Mucosa of gallbladder (tissue), 1 donor: ENCODE data around the gene PARN. TPM values are rescaled to one million over a fixed set of nuclear protein-coding genes. Genes with fewer than 3 reads are reported as not detected.
"Not testable (repeated sequence)": the region's sequence is repeated elsewhere in the genome, so short reads cannot be mapped to it uniquely, and the experiment has no call there.

Experiments used
- DNase-seq: peaks from one replicate; pipeline ENCODE4 v3.0.0-alpha.2; 2020; ENCODE audit warnings: low spot score
- total RNA-seq: library from RNA; stranded (reverse); gene quantifications from one replicate; pipeline ENCODE4 v1.2.1, GENCODE V29; 2021
- donor health status: DM: no; HTN: no; CAD: no.

Gene PARN
- total RNA-seq, 1 donor from 2014 or later, result 33.5 TPM

DNA sequence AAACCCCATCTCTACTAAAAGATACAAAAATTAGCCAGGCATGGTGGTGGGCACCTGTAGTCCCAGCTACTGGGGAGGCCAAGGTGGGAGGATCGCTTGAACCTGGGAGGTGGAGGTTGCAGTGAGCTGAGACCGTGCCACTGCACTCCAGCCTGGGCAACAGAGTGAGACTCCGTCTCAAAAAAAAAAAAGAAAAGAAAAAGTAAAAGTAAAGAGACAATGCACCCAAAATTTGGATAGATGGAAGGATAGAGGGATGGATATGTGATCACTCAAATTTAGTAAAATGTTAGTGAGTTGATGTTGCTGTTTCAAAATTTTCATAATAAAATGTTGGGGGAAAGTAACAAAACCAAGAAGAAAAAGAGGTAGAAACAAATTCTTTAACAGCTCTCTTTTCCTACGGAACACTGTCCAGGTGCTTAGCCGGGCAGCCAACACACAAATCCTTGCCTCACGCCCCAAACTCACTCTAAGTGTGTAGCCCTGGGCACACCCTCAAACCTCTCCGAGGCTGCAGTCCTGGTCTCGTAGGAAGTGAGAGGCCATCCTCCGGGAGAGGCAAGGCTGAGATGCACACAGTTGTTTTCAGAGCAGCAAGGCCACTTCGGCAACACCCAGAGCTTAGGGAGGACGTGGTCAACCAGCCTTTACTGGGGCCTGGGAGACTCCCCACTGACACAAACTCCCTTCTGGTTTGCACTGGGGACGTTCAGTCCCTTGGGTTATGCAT is 228.9 kb downstream of the PARN start:
- DNase-seq, result not testable (repeated sequence)

DNA sequence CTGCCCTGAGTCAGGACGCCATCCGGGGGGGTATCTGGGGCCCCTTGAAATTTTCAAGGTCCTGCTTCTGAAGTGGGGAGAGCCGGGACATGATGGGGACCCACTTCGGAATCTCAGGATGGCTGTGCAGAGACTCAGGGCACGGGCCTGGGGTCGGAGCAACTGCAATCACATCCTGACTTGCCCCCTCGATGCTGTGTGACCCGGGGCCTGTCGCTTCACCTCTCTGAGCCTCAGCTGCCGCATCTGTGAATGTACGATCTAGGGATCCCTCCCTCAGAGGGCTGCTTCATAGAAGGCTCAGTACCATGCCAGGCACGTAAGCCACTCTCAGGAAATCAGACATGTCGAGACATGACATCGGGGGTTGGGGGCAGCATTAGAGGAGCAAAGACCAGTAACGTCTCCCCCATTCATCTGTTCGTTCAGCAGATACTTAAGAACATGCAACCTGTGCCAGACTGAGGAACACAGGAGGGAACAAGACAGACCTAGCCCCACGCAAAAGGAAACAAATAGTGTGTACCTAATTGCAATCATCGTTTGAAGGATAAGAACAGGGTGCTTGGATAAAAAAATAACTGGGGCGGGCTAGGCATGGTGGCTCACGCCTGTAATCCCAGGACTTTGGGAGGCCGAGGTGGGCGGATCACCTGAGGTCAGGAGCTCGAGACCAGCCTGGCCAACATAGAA is 229.6 kb downstream of the PARN start:
- DNase-seq, result no peak

DNA sequence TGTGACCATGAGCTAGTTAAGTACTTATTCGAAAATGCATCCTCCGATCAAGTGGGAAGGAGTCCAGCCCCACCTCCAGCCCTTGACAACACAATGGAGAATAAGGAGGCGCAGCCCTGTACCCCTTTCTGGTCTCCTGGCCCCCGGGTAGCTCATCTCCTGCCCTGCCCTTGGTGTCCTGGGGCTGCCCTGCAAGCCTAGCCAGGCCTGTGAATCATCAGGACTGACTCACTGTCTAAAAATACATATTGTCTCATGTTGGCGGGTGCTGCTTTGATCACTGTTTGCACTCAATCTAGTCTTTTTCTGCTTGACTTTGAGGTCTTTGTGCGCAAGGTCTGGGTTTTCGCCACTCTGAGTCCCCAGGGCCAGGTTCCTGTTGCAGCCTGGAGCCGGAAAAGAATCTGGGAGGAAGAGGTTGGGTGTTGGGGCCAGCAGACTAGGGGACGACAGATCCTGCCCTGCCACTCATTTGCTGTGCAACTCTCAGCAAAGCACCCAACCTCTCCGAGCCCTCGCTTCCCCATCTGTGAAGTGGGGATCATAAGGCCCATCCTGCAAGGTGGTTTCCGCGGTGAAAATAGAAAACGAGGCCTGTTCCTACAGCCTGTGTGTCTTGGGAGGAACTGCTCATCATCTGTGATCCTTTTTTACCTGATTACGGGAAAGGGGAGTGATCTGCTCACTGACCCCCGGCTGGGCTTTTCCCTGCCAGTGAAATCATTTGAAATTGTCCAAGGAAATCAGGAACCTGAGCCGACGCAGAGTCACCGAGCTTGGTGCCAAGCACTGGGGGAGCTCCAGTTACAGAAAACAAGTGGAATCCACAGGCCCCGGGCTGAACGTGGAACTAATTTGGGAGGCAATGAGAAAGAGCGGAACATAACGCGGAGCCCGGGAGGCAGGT is 230.4 kb downstream of the PARN start:
- peak; percentile 23 for DNase-seq

DNA sequence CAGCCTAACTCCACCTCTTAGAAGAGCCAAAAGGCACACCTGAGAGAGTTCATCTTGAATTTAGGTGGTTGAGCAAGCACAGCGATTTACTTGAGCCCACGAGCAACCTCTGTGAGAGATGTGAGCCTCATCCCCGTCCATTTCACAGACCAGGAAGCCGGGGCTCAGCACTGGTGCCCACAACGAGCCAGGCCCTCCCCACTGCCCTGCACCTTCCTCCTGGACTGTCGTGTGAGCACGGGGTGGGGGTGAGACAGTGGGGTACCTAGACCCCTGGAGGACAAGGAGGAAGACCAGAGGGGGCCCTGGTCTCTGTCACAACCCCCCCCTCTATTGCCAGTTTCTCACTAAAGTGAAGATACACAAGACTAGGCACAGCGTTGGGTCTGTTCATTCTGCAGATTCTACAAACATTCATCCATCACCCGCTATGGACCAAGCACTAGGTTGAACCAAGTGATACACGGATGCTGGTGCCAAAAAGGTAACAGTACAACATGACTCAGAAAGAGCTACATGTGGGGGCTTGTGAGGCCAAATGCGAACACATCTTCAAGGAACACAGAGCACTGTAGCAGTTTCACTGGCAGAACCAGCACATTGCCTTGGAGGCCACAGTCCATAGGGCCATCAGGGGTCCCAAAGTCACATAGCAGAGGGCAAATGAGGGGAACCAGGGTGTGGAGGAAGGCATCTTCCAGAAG is 231.9 kb downstream of the PARN start:
- DNase-seq, result no peak

DNA sequence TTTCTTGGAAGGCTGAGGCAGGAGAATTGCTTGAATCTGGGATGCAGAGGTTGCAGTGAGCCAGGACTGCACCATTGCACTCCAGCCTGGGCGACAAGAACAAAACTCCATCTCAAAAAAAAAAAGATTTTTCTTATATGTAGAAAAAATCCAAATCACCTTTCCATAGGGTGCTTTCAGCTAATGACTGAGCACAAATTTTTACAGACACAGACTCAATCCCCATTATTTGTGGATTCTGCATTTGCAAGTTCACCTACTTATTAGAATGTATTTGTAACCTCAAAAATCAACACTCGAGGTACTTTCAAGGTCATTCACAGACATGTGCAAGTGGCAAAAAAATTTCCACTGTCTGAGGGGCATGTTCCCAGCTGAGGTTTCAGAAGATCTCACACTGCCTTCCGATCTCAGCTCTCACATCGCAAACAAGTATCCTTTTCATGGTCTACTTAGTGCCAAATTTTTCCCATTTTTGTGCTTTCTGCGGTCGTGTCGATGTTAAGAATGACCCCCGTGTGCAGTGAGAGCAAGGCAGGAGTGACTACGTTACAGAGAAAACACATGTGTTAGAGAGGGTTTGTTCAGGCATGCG is 234.3 kb downstream of the PARN start:
- not testable (repeated sequence) for DNase-seq

DNA sequence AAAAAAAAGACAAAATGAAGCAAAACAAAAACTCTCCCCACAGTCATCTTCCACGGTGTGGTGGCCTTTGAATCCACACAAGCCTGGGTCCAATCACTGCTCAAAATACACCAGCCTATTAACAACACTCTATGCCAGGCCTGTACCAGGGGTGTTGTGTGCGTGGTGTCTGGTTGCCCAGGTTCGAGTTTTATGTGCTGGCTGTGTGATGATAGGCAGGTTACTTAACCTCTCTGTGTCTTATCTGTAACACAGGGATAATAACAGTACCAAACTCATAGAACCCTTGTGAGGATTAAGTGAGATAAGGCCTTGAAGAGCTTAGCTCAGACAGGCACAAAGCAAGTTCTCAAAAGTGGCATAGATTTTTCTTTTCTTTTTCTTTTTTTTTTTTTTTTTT is 235.2 kb downstream of the PARN start:
- no peak for DNase-seq

DNA sequence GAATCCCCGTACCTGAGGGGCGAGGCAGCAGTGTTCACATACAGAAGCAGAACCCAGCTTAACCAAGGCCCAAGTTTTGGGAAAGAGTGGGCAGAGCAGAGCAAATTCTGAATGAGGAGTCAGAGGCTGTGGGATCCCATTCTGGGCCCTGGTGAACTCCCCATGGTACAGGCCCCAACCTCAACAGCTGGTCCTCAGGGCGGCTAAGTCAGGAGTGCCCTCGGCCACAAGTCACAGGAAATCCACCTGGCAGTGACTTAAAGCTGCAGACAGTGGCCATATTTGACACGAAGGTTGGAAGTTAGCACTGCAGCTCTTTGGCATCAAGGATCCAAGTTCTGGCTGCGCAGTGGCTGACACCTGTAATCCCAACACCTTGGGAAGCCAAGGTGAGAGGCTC is 237.1 kb downstream of the PARN start:
- no peak for DNase-seq

DNA sequence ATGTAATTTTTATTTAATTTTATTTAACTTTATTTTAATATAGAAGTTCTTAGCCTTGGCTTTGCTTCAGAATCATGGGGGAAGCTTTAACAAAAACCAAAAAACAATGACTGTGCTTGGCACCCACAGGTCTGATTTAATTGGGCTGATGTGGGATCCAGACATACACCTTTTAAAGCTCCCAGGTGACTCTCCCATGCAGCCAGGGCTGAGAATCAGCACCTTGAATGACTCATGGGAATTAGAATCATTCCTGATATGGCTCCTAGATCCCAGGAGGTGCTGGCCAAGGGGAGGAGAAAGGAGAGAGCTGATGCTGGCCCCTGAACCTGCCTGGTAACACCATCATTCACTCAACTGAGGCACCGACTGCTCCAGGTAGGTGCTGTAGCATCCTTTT is 240.7 kb downstream of the PARN start:
- DNase-seq, result no peak

DNA sequence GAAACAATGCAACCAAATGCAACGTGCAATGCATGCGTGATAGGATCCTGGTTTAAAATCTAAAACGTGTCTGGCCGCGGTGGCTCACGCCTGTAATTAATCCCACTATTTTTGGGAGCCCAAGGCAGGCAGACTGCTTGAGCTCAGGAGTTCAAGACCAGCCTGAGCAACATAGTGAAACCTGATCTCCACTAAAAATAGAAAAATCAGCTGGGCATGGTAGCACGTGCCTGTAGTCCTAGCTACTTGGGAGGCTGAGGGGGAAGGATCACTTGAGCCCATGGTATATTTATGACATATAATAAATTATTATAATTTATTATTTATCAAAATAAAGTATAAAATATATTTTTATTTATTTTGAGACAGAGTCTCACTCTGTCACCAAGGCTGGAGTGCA is 241.8 kb downstream of the PARN start:
- no peak for DNase-seq

DNA sequence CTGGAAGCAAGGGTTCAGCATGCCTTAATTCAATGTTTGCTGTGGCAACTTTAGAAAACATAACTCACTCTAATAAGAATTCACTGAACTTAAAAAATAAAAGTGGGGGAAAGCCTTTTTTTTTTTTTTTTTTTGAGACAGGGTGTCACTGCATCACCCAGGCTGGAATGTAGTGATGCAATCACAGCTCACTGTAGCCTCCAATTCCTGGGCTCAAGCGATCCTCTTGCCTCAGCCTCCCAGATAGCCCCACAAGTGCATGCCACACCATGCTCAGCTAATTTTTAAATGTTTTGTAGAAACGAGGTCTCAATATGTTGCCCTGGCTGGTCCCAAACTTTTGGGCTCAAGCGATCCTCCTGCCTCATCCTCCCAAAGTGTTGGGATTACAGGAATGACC is 243.9 kb downstream of the PARN start:
- no peak for DNase-seq

Other genes with a start within 250 kb of the PARN start
- gene BFAR, start 2.7 kb upstream of the PARN start, total RNA-seq, result 62.4 TPM
- gene PLA2G10, start 64.0 kb upstream of the PARN start, total RNA-seq, result 7.0 TPM
- gene NPIPA3, start 73.2 kb upstream of the PARN start, total RNA-seq, result 2.3 TPM
- 6.7 TPM for gene NPIPA2, start 112.3 kb upstream of the PARN start, total RNA-seq
- 83.7 TPM for gene NOMO1, start 203.5 kb upstream of the PARN start, total RNA-seq